GM21360 (cell line): ENCODE data around the gene ALOXE3.
A peak's percentile ranks its signal among the peaks of the same experiment; 100 is the strongest.

Source experiments
- ATAC-seq: cut with Tn5 transposase; IDR thresholded peaks from one replicate; pipeline ENCODE4 v1.9.1; 2021; ENCODE audit warnings: mild to moderate bottlenecking, moderate library complexity; ENCODE audit not compliant: unreplicated experiment

Gene ALOXE3

GRCh38 chr17:8154608-8155155 is 36.4 kb upstream of the ALOXE3 start:
- no peak for ATAC-seq

GRCh38 chr17:8153957-8154607 is 35.8 kb upstream of the ALOXE3 start:
- no peak for ATAC-seq

GRCh38 chr17:8153525-8153956 is 35.2 kb upstream of the ALOXE3 start:
- ATAC-seq: no peak

- no peak for ATAC-seq
Measured at GRCh38 chr17:8153031-8153451, 34.7 kb upstream of the ALOXE3 start.

GRCh38 chr17:8152112-8152775 is 33.9 kb upstream of the ALOXE3 start, which contains the start of gene PER1:
Gene PER1 (minus strand): TSS chr17:8152404. CDS start chr17:8150706, 1,698 bp downstream.
- ATAC-seq: no peak

GRCh38 chr17:8151641-8152111 is 33.4 kb upstream of the ALOXE3 start:
- no peak for ATAC-seq

GRCh38 chr17:8151120-8151640 is 32.9 kb upstream of the ALOXE3 start:
- ATAC-seq: peak; percentile 32

GRCh38 chr17:8150194-8151119 is 32.1 kb upstream of the ALOXE3 start:
- no peak for ATAC-seq

GRCh38 chr17:8149419-8150193 is 31.3 kb upstream of the ALOXE3 start:
- no peak for ATAC-seq

GRCh38 chr17:8148560-8148959 is 30.2 kb upstream of the ALOXE3 start:
- ATAC-seq: no peak

GRCh38 chr17:8147805-8148404 is 29.6 kb upstream of the ALOXE3 start:
- no peak for ATAC-seq

GRCh38 chr17:8147141-8147804 is 29.0 kb upstream of the ALOXE3 start:
- ATAC-seq: no peak

- no peak for ATAC-seq
Measured at GRCh38 chr17:8146381-8147140, 28.2 kb upstream of the ALOXE3 start.

GRCh38 chr17:8145811-8146210 is 27.5 kb upstream of the ALOXE3 start:
- ATAC-seq: no peak

- no peak for ATAC-seq
Measured at GRCh38 chr17:8144401-8145231, 26.3 kb upstream of the ALOXE3 start.

- ATAC-seq: no peak
Measured at GRCh38 chr17:8143581-8144400, 25.5 kb upstream of the ALOXE3 start.
